AG08395 (cell line): Measurements from ENCODE around the gene MFAP4.

Experiments used
- DNase-seq: peaks from one replicate; pipeline ENCODE4 v3.0.0; 2012; ENCODE audit warnings: mixed read lengths, low spot score

Gene MFAP4, protein sequence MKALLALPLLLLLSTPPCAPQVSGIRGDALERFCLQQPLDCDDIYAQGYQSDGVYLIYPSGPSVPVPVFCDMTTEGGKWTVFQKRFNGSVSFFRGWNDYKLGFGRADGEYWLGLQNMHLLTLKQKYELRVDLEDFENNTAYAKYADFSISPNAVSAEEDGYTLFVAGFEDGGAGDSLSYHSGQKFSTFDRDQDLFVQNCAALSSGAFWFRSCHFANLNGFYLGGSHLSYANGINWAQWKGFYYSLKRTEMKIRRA

DNA sequence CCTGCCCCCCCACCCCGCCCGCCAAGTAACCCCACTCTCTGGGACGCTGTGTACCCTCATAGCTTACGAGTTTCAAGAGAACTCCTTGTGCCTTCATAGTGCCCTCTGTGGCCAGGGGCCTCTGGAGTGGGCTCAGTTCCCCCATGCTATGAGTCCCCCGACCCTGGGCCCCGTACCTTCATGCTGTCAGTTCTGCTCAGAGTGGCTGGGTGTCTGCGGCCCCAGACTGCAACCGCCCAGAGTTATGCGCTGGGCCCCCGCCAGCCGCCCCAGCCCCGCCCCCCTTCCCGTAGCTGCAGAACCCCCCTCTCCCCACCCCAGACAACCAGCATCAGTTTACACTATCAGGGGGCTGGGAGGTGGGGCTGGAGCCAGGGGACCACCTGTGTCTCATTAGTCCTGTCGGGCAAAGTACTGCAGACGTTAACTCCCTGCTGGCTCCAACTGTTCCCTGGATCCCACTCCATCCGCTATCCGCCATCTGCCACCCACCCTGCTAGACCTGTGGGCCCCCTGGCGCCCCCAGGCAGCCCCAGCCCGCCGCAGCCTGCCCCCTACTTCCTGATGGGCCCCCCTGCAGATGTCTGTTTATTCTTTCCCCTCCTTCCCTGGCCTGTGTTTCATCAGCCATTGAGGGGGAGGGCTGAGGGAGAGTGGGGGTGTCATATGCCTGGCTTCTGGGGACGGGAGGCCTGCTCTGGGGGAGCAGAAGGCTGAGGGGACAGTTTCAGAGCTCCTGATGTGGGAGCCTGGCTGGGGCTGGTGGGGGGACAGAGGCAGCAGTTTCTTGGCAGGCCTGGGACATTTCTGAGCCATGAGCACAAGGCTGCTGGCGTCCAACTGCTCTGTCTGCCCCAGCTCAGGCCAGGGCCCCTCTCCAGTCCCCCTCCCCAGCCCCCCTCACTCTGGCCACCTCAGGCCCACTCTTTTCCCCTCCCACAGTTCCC, at the start of gene MFAP4:
Gene MFAP4, minus strand, starts transcription at position 217 of the 947 bp plus-strand sequence. Its CDS starts 35 bp downstream, at position 182.
- peak; percentile 86 for DNase-seq

DNA sequence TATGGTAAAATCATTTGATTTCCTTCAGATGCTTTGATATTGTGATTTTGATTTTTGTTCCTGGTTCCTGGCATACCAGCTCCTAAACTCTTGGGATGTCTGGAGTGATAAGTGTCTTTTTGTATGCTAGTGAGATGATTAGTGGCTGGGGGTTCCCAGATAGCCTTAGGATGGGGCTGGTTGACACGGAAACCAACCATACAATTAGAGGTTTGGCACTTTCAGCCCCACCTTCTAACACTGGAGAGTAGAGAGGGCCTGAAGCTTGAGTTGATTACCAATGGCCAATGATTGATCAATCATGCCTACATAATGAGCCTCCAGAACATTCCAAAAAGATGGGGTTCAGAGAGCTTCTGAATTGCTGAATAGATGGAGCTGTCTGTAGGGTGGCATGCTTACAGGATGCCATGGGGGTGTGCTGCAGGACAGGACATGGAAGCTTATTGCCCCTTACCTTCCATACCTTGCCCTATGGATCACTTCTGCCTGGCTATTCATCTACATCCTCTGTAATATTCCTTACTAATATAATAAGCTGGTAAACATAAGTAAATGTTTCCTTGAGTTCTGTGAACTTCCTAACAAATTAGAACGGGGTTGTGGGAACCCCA, 46.8 kb upstream of the MFAP4 start:
- DNase-seq: no peak

DNA sequence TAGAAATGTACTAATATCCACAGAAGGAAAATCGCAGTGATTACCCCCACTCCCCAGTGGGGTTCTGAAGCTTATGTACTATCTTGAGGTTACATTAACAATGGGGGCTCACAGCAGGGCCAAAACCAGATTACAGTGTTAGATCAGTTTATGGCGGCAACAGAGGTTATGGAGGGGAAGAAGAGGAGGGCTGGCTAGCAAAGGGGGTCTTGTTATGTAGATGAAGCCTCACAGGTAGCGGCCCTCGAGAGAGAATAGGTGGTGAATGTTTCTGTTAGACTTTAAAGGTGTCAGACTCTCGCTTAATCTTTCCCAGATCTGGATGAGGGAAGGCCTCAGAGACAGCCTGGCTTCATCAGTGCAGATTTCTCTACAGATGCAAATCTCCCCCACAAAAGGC, 46.3 kb upstream of the MFAP4 start:
- no peak for DNase-seq

DNA sequence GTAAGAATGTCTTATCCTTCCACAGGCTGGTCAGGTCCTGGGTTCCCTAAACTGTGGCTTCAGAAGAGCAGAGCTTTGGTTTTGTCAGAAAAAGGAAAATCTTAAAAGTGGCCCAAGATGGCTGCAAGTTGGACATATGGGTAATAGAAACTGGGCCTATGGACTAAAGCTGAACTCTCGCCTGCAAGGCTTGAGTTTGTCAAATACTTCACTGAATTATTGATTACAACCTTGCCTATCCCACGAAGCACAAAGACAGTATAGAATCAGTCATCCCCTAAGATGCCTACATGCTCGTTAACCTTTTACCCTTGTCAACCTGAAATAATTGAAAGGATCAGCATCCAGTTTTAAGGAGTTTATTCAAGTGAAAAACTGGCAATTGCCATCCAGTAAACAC, 44.7 kb upstream of the MFAP4 start:
- DNase-seq: no peak

DNA sequence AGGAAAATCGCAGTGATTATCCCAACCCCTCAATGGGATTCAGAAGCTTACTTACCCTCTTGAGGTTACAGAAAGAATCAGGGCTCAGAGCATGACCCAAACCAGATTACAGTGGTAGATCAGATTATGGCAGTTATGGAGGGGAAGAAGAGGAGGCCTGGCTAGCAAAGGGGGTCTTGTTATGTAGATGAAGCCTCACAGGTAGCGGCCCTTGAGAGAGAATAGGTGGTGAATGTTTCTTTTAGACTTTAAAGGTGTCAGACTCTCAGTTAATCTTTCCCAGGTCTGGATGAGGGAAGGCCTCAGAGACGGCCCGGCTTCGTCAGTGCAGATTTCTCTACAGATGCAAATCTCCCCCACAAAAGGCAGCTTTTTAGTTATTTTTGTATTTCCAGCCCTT, 39.6 kb upstream of the MFAP4 start:
- no peak for DNase-seq

DNA sequence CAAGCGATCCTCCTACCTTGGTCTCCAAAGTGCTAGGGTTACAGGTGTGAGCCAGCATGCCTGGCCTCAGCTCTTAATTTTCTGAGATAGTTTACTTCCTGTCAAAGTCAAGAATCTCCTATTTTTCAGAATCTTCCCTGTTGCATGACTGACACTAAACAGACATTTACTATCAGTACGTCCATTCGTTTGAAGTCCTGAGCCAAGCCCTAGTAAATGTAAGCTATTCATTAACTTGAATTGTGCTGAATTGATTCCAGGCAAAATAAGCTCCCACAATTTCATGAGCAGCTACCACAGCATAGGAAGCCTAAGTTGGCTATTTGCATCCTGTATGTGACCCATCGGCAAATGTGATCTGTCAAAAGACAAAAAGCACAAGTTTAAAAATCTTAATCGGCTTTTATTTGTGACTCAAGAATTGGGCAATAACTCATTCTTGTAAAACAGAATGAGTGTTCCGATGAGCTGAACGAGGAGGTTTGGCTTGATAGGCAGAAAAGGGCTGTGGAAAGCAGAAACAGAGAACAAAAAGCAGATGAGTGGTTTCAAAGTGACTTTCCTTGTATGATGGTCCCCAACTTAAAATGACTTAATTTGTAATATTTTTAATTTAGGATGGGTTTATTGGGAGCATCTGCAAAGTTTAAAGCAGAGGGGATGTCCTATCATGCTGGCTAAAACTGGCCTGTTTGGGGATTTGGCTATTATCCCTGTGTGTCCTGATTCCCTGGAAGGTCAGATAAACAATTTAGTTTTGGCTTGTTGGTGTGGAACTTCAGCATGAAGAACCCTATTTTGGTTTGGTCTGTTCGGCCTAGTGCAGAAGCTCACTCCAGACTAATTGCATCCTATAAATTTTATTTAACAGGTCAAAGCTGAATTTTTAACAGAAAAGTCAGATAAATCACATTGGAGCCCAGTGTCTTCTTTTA, 38.2 kb upstream of the MFAP4 start:
- DNase-seq: no peak

DNA sequence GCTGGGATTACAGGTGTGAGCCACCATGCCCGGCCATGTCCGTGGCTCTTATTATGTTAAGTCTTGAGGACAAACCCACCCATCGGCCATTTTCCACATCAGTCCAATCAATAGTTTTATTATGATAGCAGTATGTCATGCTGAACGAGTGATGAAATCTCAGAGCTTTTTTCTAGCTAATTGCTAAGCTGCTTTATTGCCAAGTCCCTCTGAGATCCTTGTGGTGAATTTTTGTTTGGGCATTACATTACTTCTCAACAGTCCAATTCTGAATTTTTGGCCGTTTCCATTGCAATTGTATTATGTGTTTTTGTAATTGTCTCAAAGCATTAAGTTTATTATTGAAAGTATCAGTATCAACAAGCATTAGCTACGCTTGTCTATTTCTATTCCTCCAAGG, 34.9 kb upstream of the MFAP4 start:
- DNase-seq: no peak

DNA sequence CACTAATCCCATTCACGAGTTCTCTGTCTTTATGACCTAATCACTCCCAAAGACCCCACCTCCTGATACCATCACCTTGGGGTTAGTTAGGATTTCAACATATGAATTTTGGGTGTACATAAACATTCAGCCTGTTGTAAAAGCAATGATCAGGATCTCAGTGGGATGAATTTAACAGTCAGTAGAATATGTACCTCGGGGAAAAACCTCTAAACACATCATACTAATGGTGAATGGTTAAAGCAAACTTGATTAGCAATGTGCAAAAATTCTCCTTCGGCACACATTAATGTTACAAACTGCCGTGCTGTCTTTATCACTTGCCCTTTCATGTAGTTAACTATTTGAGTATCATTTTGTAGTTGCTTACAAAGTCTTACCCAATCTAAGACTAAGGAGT, 34.2 kb upstream of the MFAP4 start:
- no peak for DNase-seq

DNA sequence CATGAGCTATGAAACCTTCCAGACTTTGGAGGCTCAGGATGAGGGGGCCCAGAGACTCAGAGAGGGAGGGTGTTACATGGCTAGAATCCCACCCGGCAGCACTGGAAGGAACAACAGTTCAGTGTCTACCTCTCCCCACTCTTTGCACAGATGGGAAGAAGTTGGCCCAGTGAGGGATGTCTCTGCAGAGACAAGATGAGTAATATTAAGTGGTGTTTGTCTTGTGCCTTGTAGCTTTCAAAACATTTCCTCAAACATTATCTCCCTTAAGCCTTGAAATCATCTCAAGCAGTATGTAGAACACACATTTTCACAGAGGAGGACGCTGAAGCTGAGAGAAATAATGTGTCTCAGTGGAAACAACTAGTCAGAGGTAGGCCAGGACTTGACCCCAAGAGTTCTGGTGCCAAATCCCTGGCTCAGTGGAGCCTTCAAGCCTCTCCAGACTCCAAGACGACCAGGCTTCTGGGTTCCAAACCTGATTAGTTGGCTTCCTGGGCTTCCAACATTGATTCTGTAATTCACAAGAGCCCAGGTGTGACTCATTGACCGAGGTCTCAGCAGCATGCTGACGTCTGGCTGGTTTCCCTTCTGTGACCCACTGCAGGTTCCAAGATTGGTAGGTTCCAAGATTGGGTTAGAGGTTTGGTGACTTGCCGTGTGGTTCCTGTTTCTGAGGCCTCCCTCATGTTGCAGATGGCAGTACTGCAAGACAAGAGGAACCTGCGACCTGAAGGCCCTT, 31.4 kb upstream of the MFAP4 start:
- DNase-seq: peak; percentile 51

DNA sequence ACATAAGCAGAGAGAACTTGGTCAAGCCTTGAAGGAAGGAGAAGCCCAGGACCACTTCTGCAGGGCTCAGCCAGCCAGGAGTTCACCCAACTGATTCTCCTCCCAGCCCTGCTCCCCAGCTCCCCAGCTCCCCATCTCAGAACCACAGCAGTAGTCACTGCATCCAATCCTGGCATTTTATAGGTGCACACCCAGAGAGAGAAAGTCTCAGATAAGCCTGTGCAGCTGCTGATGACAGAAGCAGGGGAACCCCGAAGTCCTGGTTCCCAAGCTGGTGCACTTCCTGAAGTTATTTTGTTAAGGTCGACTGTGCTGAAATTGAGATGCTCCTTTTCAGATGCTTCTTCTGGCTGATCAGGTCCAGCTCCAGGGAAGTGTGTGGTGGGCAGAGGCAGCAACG, 30.6 kb upstream of the MFAP4 start:
- DNase-seq: no peak

DNA sequence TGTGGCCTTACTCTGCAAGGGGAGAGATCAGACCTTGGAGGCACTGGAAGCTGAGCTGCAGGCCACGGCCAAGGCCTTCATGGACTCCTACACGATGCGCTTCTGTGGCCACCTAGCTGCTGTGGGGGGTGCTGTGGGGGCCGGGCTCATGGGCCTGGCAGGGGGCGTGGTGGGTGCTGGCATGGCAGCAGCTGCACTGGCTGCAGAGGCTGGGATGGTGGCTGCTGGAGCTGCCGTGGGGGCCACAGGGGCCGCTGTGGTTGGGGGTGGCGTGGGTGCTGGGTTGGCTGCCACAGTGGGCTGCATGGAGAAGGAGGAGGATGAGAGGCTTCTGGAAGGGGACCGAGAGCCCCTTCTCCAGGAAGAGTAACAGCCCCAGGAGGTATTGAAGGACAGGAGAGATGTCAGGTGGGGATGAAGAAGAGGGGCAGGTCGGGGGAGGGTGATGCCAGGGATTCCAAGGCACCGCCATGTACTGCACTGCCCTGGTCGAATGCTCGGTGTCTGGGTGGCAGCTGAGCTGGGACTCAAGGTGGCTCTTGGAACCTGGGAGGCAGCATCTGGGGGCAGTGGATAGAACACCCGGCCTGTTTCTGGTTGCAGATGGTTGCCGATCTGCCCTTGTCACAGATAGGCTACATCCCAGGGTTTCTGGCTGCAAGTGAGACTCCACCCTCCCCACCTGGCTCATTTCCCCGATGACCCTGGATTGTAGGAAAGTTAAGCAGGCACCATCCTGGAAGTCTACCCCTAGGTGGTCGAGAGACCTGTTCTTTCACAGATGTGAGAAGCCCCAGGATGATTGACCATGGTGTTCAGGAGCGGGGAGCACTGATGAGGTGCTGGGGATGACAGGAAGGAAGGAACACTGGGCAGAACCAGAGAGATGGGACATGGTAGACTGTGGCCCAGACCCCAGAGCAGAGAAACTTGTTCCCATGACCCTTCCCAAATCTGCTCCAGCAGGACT, 29.1 kb upstream of the MFAP4 start:
- no peak for DNase-seq

DNA sequence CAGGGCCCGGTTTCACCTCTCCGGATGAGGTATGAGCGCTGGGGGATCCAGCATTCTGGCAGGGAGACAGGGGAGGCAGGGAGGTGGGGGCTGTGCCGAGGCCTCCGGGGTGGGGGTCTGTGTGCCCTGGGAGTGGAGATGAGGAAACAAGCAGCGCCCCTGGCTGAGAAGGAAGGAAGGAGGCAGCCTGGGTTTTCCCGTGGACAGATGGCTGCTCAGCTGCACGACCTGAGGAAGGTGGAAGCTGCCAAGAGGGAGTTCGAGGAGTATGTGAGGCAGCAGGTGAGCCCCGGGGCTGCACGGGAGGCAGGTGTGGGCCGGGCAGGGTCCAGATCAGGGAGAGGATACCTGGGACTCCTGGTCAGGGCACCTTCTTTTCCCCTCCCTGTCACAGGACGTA, 28.3 kb upstream of the MFAP4 start:
- DNase-seq: no peak

DNA sequence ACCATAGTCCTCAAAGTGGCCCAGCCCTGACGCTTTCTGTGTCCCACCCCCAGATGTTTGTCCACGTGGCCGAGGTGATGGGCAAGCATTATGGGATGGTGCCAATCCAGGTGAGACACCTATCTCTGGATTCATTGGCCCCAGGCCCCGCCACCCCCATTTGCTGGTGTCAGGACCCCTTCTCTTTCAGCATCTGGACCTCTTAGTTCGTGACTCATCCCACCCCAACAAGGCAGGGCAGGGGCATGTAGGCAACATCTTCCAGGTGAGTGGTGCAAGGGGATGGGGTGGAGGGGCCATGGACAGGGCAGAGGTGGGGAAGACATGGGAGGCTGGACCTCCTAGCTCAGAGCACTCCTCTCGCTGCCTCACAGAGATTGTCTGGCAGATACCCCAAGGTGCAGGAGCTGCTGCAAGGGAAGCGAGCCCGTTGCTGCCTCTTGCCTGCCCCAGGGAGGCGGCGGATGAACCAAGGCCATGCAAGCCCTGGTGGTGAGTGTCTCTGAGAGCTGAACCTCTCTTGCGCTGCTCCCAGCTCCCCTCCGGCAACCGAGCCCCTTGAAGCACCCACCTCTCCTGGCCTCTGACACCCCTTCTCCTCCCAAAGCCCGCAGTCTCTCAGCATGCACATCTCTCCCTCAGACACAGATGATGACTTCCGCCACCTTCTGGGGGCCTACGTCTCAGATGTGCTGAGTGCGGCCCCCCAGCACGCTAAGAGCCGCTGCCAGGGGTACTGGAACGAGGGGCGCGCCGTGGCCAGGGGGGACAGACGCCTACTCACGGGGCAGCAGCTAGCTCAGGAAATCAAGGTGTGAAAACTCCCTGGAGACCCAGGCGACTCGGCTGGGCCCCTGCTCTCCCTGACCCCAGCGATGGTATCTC, 27.6 kb upstream of the MFAP4 start:
- DNase-seq: no peak

DNA sequence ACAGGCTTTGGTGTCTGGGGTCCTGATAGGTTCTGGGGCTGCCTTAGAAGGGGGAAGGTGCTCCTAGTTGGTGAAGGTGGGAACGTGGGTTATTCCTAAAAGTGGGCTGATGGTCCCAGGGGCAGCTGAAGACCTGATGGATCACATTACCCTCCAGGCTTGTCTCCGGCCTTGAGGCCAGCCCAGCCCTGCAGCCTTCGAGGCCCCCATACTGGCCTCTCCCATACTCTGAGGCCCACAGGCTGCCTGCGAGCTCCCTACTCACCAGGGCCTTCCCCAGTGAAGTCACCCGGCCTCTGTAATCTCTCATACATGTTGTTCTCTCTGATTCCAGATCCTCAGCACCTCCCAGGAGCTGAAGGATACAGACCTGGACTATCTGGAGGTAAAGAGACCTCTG, 26.8 kb upstream of the MFAP4 start:
- no peak for DNase-seq

DNA sequence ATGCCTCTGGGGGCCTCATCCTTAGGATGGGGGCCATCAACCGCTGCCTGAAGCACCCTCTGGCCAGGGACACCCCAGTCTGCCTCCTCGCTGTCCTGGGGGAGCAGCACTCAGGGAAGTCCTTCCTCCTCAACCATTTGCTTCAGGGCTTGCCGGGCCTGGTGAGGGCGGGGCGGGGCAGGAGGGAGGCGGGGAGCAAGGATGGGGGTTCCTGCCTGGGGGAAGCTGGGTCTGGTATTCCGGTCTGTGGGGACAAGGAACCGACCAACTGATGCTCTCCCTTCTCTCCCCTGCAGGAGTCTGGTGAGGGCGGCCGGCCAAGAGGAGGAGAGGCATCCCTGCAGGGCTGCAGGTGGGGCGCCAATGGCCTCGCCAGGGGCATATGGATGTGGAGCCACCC, 26.0 kb upstream of the MFAP4 start:
- DNase-seq: no peak

DNA sequence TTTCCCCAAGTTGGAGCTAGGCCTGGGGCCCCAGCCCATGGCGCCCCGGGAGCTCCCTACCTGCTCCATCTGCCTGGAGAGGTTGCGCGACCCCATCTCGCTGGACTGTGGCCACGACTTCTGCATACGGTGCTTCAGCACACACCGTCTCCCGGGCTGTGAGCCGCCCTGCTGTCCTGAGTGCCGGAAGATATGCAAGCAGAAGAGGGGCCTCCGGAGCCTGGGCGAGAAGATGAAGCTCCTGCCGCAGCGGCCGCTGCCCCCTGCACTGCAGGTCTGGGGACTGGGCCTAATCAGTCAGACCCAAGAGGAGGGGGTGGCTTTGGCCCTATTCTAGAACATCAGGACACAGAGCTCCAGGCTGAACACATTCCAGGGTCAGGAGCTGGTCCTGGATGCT, 25.5 kb upstream of the MFAP4 start:
- no peak for DNase-seq

DNA sequence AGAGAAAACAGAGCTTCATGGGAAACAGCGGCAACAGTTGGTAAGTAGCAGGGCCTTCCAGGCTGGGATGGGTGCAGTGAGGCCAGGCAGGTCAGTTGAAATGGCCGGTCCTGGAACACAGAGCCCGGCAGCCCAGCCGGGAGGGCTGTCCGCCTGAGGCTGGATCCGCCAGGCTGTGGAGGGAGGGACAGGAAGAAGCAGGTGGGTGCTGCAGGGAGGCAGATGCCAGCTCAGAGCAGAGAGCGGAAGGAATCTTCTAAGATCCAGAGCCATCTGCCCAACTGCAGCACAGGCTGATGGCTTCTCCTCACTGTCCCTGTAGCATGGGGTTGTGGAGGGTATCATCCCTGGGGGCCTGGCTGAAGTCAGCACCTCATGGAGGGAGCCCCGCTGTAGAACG, 24.6 kb upstream of the MFAP4 start:
- no peak for DNase-seq

DNA sequence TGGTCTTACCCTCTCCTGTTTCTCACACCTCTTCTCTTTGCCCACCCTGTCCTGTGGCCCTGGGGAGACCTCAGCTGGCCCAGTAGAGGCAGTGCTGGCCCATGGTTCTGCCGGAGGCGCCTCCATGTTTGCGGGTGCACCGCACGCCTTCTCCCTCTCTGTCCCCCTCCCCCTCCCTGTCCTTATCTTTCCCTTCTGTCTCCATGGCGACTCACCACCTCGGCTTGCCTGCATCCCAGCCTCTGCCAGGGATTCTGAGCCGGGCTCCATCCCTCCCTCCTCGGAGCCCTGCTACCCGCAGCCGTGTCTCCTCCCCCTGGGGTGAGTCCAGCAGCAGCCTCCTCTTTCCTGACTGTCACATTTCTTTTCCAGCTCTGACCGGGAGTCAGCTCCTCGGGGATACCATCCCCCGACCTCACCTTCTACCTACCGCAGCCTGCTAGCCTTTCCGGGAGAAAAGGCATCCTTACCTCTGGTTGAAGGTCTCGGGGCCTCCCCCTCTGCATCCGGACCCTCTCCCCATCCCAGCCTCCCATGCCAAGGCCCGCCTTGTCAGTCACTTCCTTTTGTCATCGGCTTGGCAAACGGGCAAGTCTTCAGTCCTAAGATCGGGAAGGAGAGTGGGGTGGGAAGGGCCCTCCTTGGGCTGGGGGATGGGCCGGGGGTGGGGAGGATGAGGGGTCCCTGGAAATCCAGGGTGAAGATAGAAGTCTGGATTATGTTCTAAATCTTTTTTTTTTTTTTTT, 24.1 kb upstream of the MFAP4 start, which contains the start of gene RNF112:
Gene RNF112, plus strand, starts transcription at position 358 of the 746 bp plus-strand sequence. Its CDS starts 177 bp downstream, at position 535.
- DNase-seq: peak; percentile 67
